OCI-LY1 (cell line): ENCODE measurements around the gene MICAL1.

Source experiments
- H2AFZ ChIP-seq: fragments of 200-600 bp; sonication (generic), shearing (Covaris generic); 2 replicates; pipeline ENCODE4 v1.6.0; 2014; ENCODE audit warnings: antibody characterized with exemption, mild to moderate bottlenecking, low read length
- H3F3A ChIP-seq: fragments of 200-600 bp; sonication (generic), shearing (Covaris generic); 2 replicates; pipeline ENCODE4 v1.6.0; 2014; ENCODE audit warnings: mild to moderate bottlenecking, antibody characterized with exemption, low read length, moderate library complexity; ENCODE audit not compliant: insufficient read depth
- H3K27ac ChIP-seq: fragments of 200-600 bp; sonication (generic); 2 replicates; pipeline ENCODE4 v1.5.1; 2014; ENCODE audit warnings: low read length, mixed run types, mild to moderate bottlenecking, low read depth; ENCODE audit not compliant: poor library complexity, severe bottlenecking
- H3K27me3 ChIP-seq: fragments of 200-600 bp; sonication (generic); 2 replicates; pipeline ENCODE4 v1.6.0; 2014; ENCODE audit warnings: antibody characterized with exemption, mild to moderate bottlenecking, low read length, moderate library complexity; ENCODE audit not compliant: insufficient read depth
- H3K36me3 ChIP-seq: fragments of 200-600 bp; sonication (generic); 2 replicates; pipeline ENCODE4 v1.6.1; 2014; ENCODE audit warnings: mild to moderate bottlenecking, antibody characterized with exemption, low read length, moderate library complexity, mixed read lengths; ENCODE audit not compliant: insufficient read depth
- H3K4me1 ChIP-seq: fragments of 200-600 bp; sonication (generic); 2 replicates; pipeline ENCODE4 v1.5.1; 2014; ENCODE audit warnings: mild to moderate bottlenecking, low read length, moderate library complexity; ENCODE audit not compliant: insufficient read depth, severe bottlenecking
- H3K4me2 ChIP-seq: fragments of 200-600 bp; sonication (generic), shearing (Covaris generic); 2 replicates; pipeline ENCODE4 v1.6.1; 2014; ENCODE audit warnings: low read length
- H3K4me3 ChIP-seq: fragments of 200-600 bp; sonication (generic); 2 replicates; pipeline ENCODE4 v1.5.1; 2014; ENCODE audit warnings: low read length, low read depth, mild to moderate bottlenecking, mixed read lengths; ENCODE audit not compliant: poor library complexity, severe bottlenecking
- H3K79me2 ChIP-seq: fragments of 200-600 bp; shearing (Covaris generic); 2 replicates; pipeline ENCODE4 v1.6.1; 2016; ENCODE audit warnings: mixed run types, low read length, mixed read lengths; ENCODE audit not compliant: insufficient read depth
- H3K9ac ChIP-seq: fragments of 200-600 bp; sonication (generic), shearing (Covaris generic); 2 replicates; pipeline ENCODE4 v1.6.1; 2014; ENCODE audit warnings: mild to moderate bottlenecking, low read length, mixed read lengths
- H3K9me2 ChIP-seq: fragments of 200-600 bp; sonication (generic), shearing (Covaris generic); 2 replicates; pipeline ENCODE4 v1.6.1; 2014; ENCODE audit warnings: low read depth, mild to moderate bottlenecking, low read length, mixed read lengths
- H3K9me3 ChIP-seq: fragments of 200-600 bp; shearing (Covaris generic); 2 replicates; pipeline ENCODE4 v1.6.1; 2014; ENCODE audit warnings: low read length, mixed read lengths
- H4K20me1 ChIP-seq: fragments of 200-600 bp; sonication (generic), shearing (Covaris generic); 2 replicates; pipeline ENCODE4 v1.6.0; 2016; ENCODE audit warnings: mild to moderate bottlenecking, low read length; ENCODE audit not compliant: insufficient read depth
- CTCF ChIP-seq: fragments of 200-600 bp; sonication (generic), shearing (Covaris generic); IDR thresholded peaks from 2 replicates; pipeline ENCODE4 v1.5.1; 2017; ENCODE audit warnings: mild to moderate bottlenecking, antibody characterized with exemption, low read length, moderate library complexity, mixed read lengths
- EZH2 ChIP-seq: fragments of 200-600 bp; sonication (generic), shearing (Covaris generic); IDR thresholded peaks from 2 replicates; pipeline ENCODE4 v1.8.0; 2017; ENCODE audit warnings: borderline replicate concordance, mixed run types, mild to moderate bottlenecking, antibody characterized with exemption, low read length, moderate library complexity, mixed read lengths

MICAL1 gene

GRCh38 chr6:109421184-109421583, 34.4 kb downstream of the MICAL1 start:
- Histone ChIP-seq H3K27ac (no peak overlapping the region), H3K79me2 (no peaks in the 10 kb centered on the region)

GRCh38 chr6:109420751-109421150, 34.8 kb downstream of the MICAL1 start:
- Histone ChIP-seq H3K27ac (no peak overlapping the region), H2AFZ (no peak overlapping the region), H3K4me3 (no peak overlapping the region), H3K9me2 (no peaks in the 10 kb centered on the region), H3K27me3 (no peaks in the 10 kb centered on the region), H3K9ac (no peak overlapping the region), H4K20me1 (no peaks in the 10 kb centered on the region), H3K4me2 (no peak overlapping the region), H3K36me3 (no peaks in the 10 kb centered on the region), H3K4me1 (no peaks in the 10 kb centered on the region), H3K9me3 (no peaks in the 10 kb centered on the region), H3F3A (no peaks in the 10 kb centered on the region), H3K79me2 (no peaks in the 10 kb centered on the region)
- TF ChIP-seq EZH2 (no peak), CTCF (no peak)

More at GRCh38 chr6:109421184-109421583, 34.4 kb downstream of the MICAL1 start:
- H3K4me1 ChIP-seq = no peaks in the 10 kb centered on the region
- H3F3A ChIP-seq = no peaks in the 10 kb centered on the region
- H3K9me2 ChIP-seq = no peaks in the 10 kb centered on the region
- H3K9me3 ChIP-seq = no peaks in the 10 kb centered on the region
- no peak overlapping the region for H3K4me2 ChIP-seq
- H2AFZ ChIP-seq = no peak overlapping the region
- no peaks in the 10 kb centered on the region for H3K36me3 ChIP-seq
- no peak overlapping the region for H3K9ac ChIP-seq
- H3K4me3 ChIP-seq = no peak overlapping the region
- TF ChIP-seq CTCF = no peak
- TF ChIP-seq EZH2 = no peak
- no peaks in the 10 kb centered on the region for H4K20me1 ChIP-seq
- H3K27me3 ChIP-seq = no peaks in the 10 kb centered on the region

- no peaks in the 10 kb centered on the region for H3K9me2 ChIP-seq
- H3K36me3 ChIP-seq = no peaks in the 10 kb centered on the region
- no peak overlapping the region for H2AFZ ChIP-seq
- no peaks in the 10 kb centered on the region for H3K27me3 ChIP-seq
- no peaks in the 10 kb centered on the region for H3F3A ChIP-seq
- H3K4me1 ChIP-seq = no peaks in the 10 kb centered on the region
- no peak overlapping the region for H3K4me2 ChIP-seq
- TF ChIP-seq EZH2 (no peak), CTCF (no peak)
- no peak overlapping the region for H3K9ac ChIP-seq
- no peak overlapping the region for H3K4me3 ChIP-seq
- H3K9me3 ChIP-seq = no peaks in the 10 kb centered on the region
- H3K79me2 ChIP-seq = no peaks in the 10 kb centered on the region
- no peak overlapping the region for H3K27ac ChIP-seq
- no peaks in the 10 kb centered on the region for H4K20me1 ChIP-seq
Measured at GRCh38 chr6:109417646-109418045, 37.9 kb downstream of the MICAL1 start.
